GM12878 (cell line): ENCODE results near the gene C9orf153.

ENCODE experiments used
- SP1 ChIP-seq: IDR thresholded peaks from one replicate; pipeline ENCODE4 v1.6.1; 2011; ENCODE audit warnings: low read depth, low read length
- ZNF24 ChIP-seq: fragments of 450-650 bp; IDR thresholded peaks from 2 replicates; pipeline ENCODE4 v1.6.1; 2017; ENCODE audit warnings: antibody characterized with exemption, mild to moderate bottlenecking

GRCh38 chr9:86185872-86186271 lies 73.6 kb downstream of the C9orf153 start:
- TF ChIP-seq SP1: no peak
- no peak for TF ChIP-seq ZNF24
